GM12878 (cell line): ENCODE measurements around the gene DPP9. TPM values are rescaled to one million over a fixed set of nuclear protein-coding genes. Genes with fewer than 3 reads are reported as not detected.
A peak's percentile ranks its signal among the peaks of the same experiment; 100 is the strongest.

Experiments used
- ATAC-seq: fragments of 200-7000 bp; cut with Tn5 transposase; 3 replicates; pipeline ENCODE4 v1.9.1; 2020; ENCODE audit warnings: mild to moderate bottlenecking, moderate library complexity
- BruUV-seq: library from RNA; stranded (reverse); fragments of 400-500 nt; replicated peaks from 2 replicates; lab custom pipeline; 2021; lab: Mats Ljungman, UMichigan
- CTCF ChIA-PET: fragments of 300-600 bp; sonication (Branson Sonifier 250); formaldehyde crosslinking; extraction: SDS; loops from one replicate; lab custom pipeline; 2021; ENCODE audit warnings: inconsistent platforms; lab: Yijun Ruan, JAX
- POLR2A ChIA-PET: fragments of 350-600 bp; formaldehyde crosslinking; extraction: SDS; loops from one replicate; lab custom pipeline; 2021; ENCODE audit warnings: inconsistent platforms; lab: Charles Lee
- RAD21 ChIA-PET: fragments of 300-600 bp; sonication (Branson Sonifier 250); formaldehyde crosslinking; loops from one replicate; lab custom pipeline; 2023; ENCODE audit warnings: antibody characterized with exemption; ENCODE audit not compliant: unreplicated experiment; lab: Charles Lee
- SMC1A ChIA-PET: fragments of 300-600 bp; sonication (Branson Sonifier 250); formaldehyde crosslinking; loops from one replicate; lab custom pipeline; 2023; ENCODE audit not compliant: unreplicated experiment, uncharacterized antibody; lab: Charles Lee
- DNase-seq: peaks from one replicate; pipeline ENCODE4 v3.0.0-alpha.2; 2011; ENCODE audit warnings: low read depth, low spot score
- FAIRE-seq: peaks from 3 replicates; lab custom pipeline; 2011; peaks lifted over from hg19 to GRCh38; lab: Jason Lieb, UNC
- H2AFZ ChIP-seq: 2 replicates; pipeline ENCODE4 v1.6.0; 2011; ENCODE audit warnings: low read depth, low read length, control low read depth; ENCODE audit not compliant: control insufficient read depth
- H3K27ac ChIP-seq: 2 replicates; pipeline ENCODE4 v1.5.1; 2011; ENCODE audit warnings: control low read depth; ENCODE audit not compliant: control insufficient read depth, insufficient read depth
- H3K27me3 ChIP-seq, 2 experiments: replicated peaks in 1 of 2; 2 replicates each; pipeline versions ENCODE4 v1.6.0 to v1.6.1; 2011; ENCODE audit warnings: low read length in 1 of 2; ENCODE audit not compliant: control insufficient read depth in 2 of 2, insufficient read depth in 2 of 2
- H3K36me3 ChIP-seq, 2 experiments: 2 replicates each; pipeline ENCODE4 v1.5.1; 2011; ENCODE audit warnings: low read length in 1 of 2; ENCODE audit not compliant: control insufficient read depth in 2 of 2, insufficient read depth in 2 of 2
- H3K4me1 ChIP-seq: 2 replicates; pipeline ENCODE4 v1.6.1; 2011; ENCODE audit warnings: mild to moderate bottlenecking, low read length, moderate library complexity, mixed read lengths; ENCODE audit not compliant: control insufficient read depth, insufficient read depth
- H3K4me2 ChIP-seq: 2 replicates; pipeline ENCODE4 v1.6.0; 2011; ENCODE audit warnings: control low read depth; ENCODE audit not compliant: control insufficient read depth, insufficient read depth
- H3K4me3 ChIP-seq: fragments of 200-600 bp; sonication (generic); 2 replicates; pipeline ENCODE4 v1.5.1; 2016
- H3K79me2 ChIP-seq: 2 replicates; pipeline ENCODE4 v1.6.0; 2011; ENCODE audit warnings: low read length; ENCODE audit not compliant: control insufficient read depth, insufficient read depth
- H3K9ac ChIP-seq: 2 replicates; pipeline ENCODE4 v1.8.0; 2011; ENCODE audit warnings: low read length, control low read depth, mixed read lengths; ENCODE audit not compliant: control insufficient read depth, insufficient read depth
- H3K9me3 ChIP-seq: replicated peaks from 3 replicates; pipeline ENCODE4 v1.5.1; 2011; ENCODE audit warnings: mild to moderate bottlenecking, low read length; ENCODE audit not compliant: control insufficient read depth, insufficient read depth
- H4K20me1 ChIP-seq: 2 replicates; pipeline ENCODE4 v1.6.0; 2011; ENCODE audit not compliant: control insufficient read depth, insufficient read depth
- CTCF ChIP-seq, 3 experiments: IDR thresholded peaks in 2 of 3; conservative IDR thresholded peaks in 1 of 3; 2 replicates each; pipeline ENCODE4 v1.5.1; 2011; ENCODE audit warnings: low read depth in 3 of 3, low read length in 3 of 3, mild to moderate bottlenecking in 3 of 3, control low read depth in 2 of 3, moderate library complexity in 2 of 3, inconsistent platforms in 1 of 3, mixed read lengths in 1 of 3; ENCODE audit not compliant: control insufficient read depth in 2 of 3, insufficient read depth in 1 of 3; ENCODE audit errors: extremely low read depth in 1 of 3
- KAT2A ChIP-seq: conservative IDR thresholded peaks from 2 replicates; pipeline ENCODE4 v1.6.1; 2011; ENCODE audit warnings: low read depth, low read length; ENCODE audit not compliant: control insufficient read depth
- SMARCA5 ChIP-seq: fragments of 450-650 bp; IDR thresholded peaks from 2 replicates; pipeline ENCODE4 v1.6.1; 2017; ENCODE audit warnings: mild to moderate bottlenecking
- SMC3 ChIP-seq: IDR thresholded peaks from 2 replicates; pipeline ENCODE4 v1.6.1; 2011; ENCODE audit warnings: low read length, improper control_type of control experiment, borderline replicate concordance
- WGBS: methylation state at CpG from one replicate; pipeline ENCODE4 v1.1.6; 2016; ENCODE audit warnings: low lambda C conversion rate; ENCODE audit not compliant: insufficient replicate concordance, insufficient coverage; ENCODE audit errors: missing lambda C conversion rate; 5-methylcytosine and 5-hydroxymethylcytosine counted together
- in situ Hi-C: fragments of 300-500 bp; cut with MboI; formaldehyde crosslinking; loops from 9 replicates; pipeline ENCODE4 v1.14.3; 2018; ENCODE audit warnings: mixed read lengths
- intact Hi-C: fragments of 100-400 bp; cut with micrococcal nuclease; formaldehyde crosslinking; loops from one replicate; pipeline ENCODE4 v1.14.2; 2022; ENCODE audit not compliant: unreplicated experiment
- polyA plus RNA-seq, 11 experiments: library from polyadenylated mRNA; depleted of rRNA in 4 of 11; unstranded in 6 of 11; stranded (reverse) in 5 of 11; fragments of >200 nt; fragmentation: Nextera tagmentation in 4 of 11; fragmentation: Illumina TruSeq in 1 of 11; extraction: Ambion mirVana in 4 of 11; extraction: Trizol in 1 of 11; gene quantifications; 1 replicate in 1 of 11; 2 replicates in 10 of 11; pipeline versions ENCODE4 v1.2.1 to v1.2.3, GENCODE V29; 2011 to 2016; ENCODE audit warnings: inconsistent platforms in 2 of 11, missing spikeins in 2 of 11, low read depth in 1 of 11
- total RNA-seq, 4 experiments: library from RNA; depleted of rRNA in 3 of 4; stranded (reverse); fragments of >200 nt in 3 of 4; fragmentation: Illumina TruSeq in 1 of 4; extraction: Trizol in 1 of 4; gene quantifications; 2 replicates each; pipeline versions ENCODE4 v1.2.1 to v1.2.3, GENCODE V29; 2013 to 2021

Gene DPP9
- total and polyA plus RNA-seq, 10 of the 15 experiments (the other 5 are each of a cell fraction or from before 2014, with no cell fraction given): 0.64 to 58.6 (median 27.6) TPM

- in situ Hi-C loops: loop anchor here (5.0 kb wide), 1 partner anchor 62 kb away; the partner anchor contains the start of gene FEM1A
- SMC1A ChIA-PET: interaction anchor here (1.2 to 7.3 kb wide), 2 partner anchors 59 to 78 kb away, joined by 3 to 87 read pairs; partner anchors contain the start of gene FEM1A
These were observed 7.1 kb upstream of the DPP9 start for GRCh38 chr19:4730740-4731171.

More at GRCh38 chr19:4730740-4731171, 7.1 kb upstream of the DPP9 start:
- Histone ChIP-seq H3K27ac (no peak overlapping the region), H3K4me1 (no peaks in the 10 kb centered on the region), H3K9me3 (no peaks in the 10 kb centered on the region)
- RAD21 ChIA-PET: interaction anchor here (3.7 kb wide), 1 partner anchor 60 kb away, joined by 65 read pairs; the partner anchor contains the start of gene FEM1A
- TF ChIP-seq SMARCA5: peak; percentile 92
- no peak for TF ChIP-seq KAT2A
- TF ChIP-seq CTCF (IDR thresholded peaks at IDR 0.05 in 2 of 3, conservative IDR thresholded peaks at IDR 0.05 in 1 of 3; ENCODE audit: control insufficient read depth in 2 of 3, extremely low read depth in 1 of 3, insufficient read depth in 1 of 3, low read depth in 3 of 3, low read length in 3 of 3): peak; percentile 52 to 64 (median 55)
- peak; percentile 40; the same call in 1 of the 2 replicates for TF ChIP-seq SMC3
- TF ChIP-seq, all 136 proteins: peak for 3
- ATAC-seq (peak; percentile 83), DNase-seq (no peak), FAIRE-seq (no peak)
- no peak overlapping the region for H2AFZ ChIP-seq
- H4K20me1 ChIP-seq: no peaks in the 10 kb centered on the region
- no peaks in the 10 kb centered on the region for H3K79me2 ChIP-seq
- H3K9ac ChIP-seq: no peak overlapping the region
- ChIA-PET POLR2A (interaction anchor here (0.5 kb wide), 1 partner anchor 46 kb away, joined by 5 read pairs; no protein-coding TSS in a partner anchor), CTCF (interaction anchor here (0.8 to 7.3 kb wide), 4 partner anchors 60 to 76 kb away, joined by 3 to 160 read pairs (median 4); partner anchors contain the start of gene FEM1A)
- H3K4me3 ChIP-seq: no peak overlapping the region
- 89% methylated on average over 1 of the region's 1 CpG for WGBS
- no peak overlapping the region for H3K4me2 ChIP-seq
- BruUV-seq: no TSS peak
- no peaks in the 10 kb centered on the region for H3K27me3 ChIP-seq
- intact Hi-C loops: loop anchor here (5.0 kb wide), 2 partner anchors 42 to 302 kb away; no protein-coding TSS in a partner anchor
- H3K36me3 ChIP-seq: no peaks in the 10 kb centered on the region
